ENCODE data around the gene NR2F1-AS1. TPM values are rescaled to one million over a fixed set of nuclear protein-coding genes. Genes with fewer than 3 reads are reported as not detected.

NR2F1-AS1 gene
- total RNA-seq, 1 experiment from 2014 or later: 24.1 TPM

- Histone ChIP-seq H3F3A (ENCODE audit: low read length, unreplicated experiment) (no peaks in the 10 kb centered on the region), H3K27me3 (ENCODE audit: low read length) (no peaks in the 10 kb centered on the region), H3K4me3 (ENCODE audit: low read length) (no peak overlapping the region), H3K27ac (ENCODE audit: low read length) (no peak overlapping the region), H4K20me1 (ENCODE audit: low read length) (peaks cover 1% of the 10 kb centered on the region; the same call in 1 of the 2 replicates), H3K9me3 (ENCODE audit: low read length) (no peaks in the 10 kb centered on the region), H3K9me2 (replicated peaks; ENCODE audit: low read length) (no peaks in the 10 kb centered on the region), H3K79me2 (ENCODE audit: low read length) (peaks cover 8% of the 10 kb centered on the region), H3K36me3 (ENCODE audit: low read depth, low read length) (peaks cover 23% of the 10 kb centered on the region), H2AFZ (ENCODE audit: low read length) (no peak overlapping the region), H3K4me1 (ENCODE audit: insufficient read depth, low read length) (peaks cover 14% of the 10 kb centered on the region; the same call in 1 of the 2 replicates), H3K9ac (ENCODE audit: low read length) (no peak overlapping the region), H3K4me2 (ENCODE audit: low read length) (no peak overlapping the region)
- BruUV-seq (replicated peaks): no TSS peak
- CTCF ChIA-PET: interaction anchor here (0.6 kb wide), 1 partner anchor 14 kb away, joined by 8 read pairs; no protein-coding TSS in a partner anchor
- intact Hi-C loops (cut with micrococcal nuclease): no loop called here
- ATAC-seq: peak; percentile 43
- TF ChIP-seq CTCF (conservative IDR thresholded peaks at IDR 0.05; ENCODE audit: low read depth, low read length): no peak
- DNase-seq: peak; percentile 45
- POLR2A ChIA-PET (ENCODE audit: unreplicated experiment): no interaction called here
These were observed 15.9 kb upstream of the NR2F1-AS1 start for GRCh38 chr5:93596676-93597490.

GRCh38 chr5:93596310-93596675, 15.3 kb upstream of the NR2F1-AS1 start:
- Histone ChIP-seq H3K4me2 (ENCODE audit: low read length) (no peak overlapping the region), H3K79me2 (ENCODE audit: low read length) (peaks cover 14% of the 10 kb centered on the region), H3K4me3 (ENCODE audit: low read length) (no peak overlapping the region), H2AFZ (ENCODE audit: low read length) (no peak overlapping the region), H3K27ac (ENCODE audit: low read length) (no peak overlapping the region), H4K20me1 (ENCODE audit: low read length) (peaks cover 7% of the 10 kb centered on the region; the same call in 1 of the 2 replicates), H3K9me3 (ENCODE audit: low read length) (no peaks in the 10 kb centered on the region), H3K27me3 (ENCODE audit: low read length) (no peaks in the 10 kb centered on the region), H3K36me3 (ENCODE audit: low read depth, low read length) (peaks cover 28% of the 10 kb centered on the region), H3K4me1 (ENCODE audit: insufficient read depth, low read length) (peaks cover 14% of the 10 kb centered on the region; the same call in 1 of the 2 replicates), H3K9me2 (replicated peaks; ENCODE audit: low read length) (no peaks in the 10 kb centered on the region), H3K9ac (ENCODE audit: low read length) (no peak overlapping the region), H3F3A (ENCODE audit: low read length, unreplicated experiment) (no peaks in the 10 kb centered on the region)
- CTCF ChIA-PET: no interaction called here
- intact Hi-C loops (cut with micrococcal nuclease): no loop called here
- no peak for TF ChIP-seq EZH2 (IDR thresholded peaks at IDR 0.05; ENCODE audit: low read length, unreplicated experiment)
- TF ChIP-seq CTCF (conservative IDR thresholded peaks at IDR 0.05; ENCODE audit: low read depth, low read length): no peak
- TF ChIP-seq EZH2phosphoT487 (IDR thresholded peaks at IDR 0.05; ENCODE audit: borderline replicate concordance, low read length): no peak
- ATAC-seq (peak; percentile 9; the same call in 1 of the 2 replicates), DNase-seq (no peak)
- POLR2A ChIA-PET (ENCODE audit: unreplicated experiment): no interaction called here
- no TSS peak for BruUV-seq (replicated peaks)

All from PC-3 (cell line).